ENCODE results near the gene ZNF124. TPM values are rescaled to one million over a fixed set of nuclear protein-coding genes. Genes with fewer than 3 reads are reported as not detected.
A peak's percentile ranks its signal among the peaks of the same experiment; 100 is the strongest.

The ZNF124 gene
- total RNA-seq, 1 experiment from 2014 or later = 47.5 TPM

DNA sequence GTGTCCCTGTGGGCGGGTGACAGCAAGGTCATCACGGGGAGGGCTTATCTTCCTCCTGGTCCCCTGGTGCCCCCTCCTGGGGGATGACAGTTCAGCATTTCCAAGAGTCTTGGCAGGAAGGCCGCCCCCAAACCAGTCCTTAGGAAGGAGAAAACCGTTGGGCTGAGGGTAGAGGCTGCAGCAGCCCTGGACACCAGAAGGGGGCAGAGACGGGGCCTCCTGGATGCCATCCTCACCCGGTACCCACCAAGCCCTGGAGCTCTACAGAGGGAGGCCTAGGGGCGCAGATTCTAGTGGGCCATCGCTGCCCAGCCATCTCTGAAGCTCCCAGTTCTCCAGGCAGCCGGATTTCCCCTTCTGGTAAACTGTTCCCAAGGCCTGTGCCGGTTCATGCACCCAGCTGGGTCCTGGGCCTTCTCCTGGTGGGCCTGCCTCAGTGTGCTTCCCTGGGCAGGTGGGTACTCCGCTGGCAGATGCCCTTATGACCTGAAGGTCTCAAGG lies 52.8 kb downstream of the ZNF124 start:
- H3K9me3 Mint-ChIP-seq (ENCODE audit: unreplicated experiment) = no peaks in the 10 kb centered on the region
- TF ChIP-seq, protein P1, sequence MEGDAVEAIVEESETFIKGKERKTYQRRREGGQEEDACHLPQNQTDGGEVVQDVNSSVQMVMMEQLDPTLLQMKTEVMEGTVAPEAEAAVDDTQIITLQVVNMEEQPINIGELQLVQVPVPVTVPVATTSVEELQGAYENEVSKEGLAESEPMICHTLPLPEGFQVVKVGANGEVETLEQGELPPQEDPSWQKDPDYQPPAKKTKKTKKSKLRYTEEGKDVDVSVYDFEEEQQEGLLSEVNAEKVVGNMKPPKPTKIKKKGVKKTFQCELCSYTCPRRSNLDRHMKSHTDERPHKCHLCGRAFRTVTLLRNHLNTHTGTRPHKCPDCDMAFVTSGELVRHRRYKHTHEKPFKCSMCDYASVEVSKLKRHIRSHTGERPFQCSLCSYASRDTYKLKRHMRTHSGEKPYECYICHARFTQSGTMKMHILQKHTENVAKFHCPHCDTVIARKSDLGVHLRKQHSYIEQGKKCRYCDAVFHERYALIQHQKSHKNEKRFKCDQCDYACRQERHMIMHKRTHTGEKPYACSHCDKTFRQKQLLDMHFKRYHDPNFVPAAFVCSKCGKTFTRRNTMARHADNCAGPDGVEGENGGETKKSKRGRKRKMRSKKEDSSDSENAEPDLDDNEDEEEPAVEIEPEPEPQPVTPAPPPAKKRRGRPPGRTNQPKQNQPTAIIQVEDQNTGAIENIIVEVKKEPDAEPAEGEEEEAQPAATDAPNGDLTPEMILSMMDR (IDR thresholded peaks at IDR 0.05; ENCODE audit: insufficient read depth in 1 of 2, low read depth in 1 of 2, low read length in 1 of 2, severe bottlenecking in 1 of 2, unreplicated experiment in 1 of 2) = peak in 1 of 2 experiments; percentile 16
- no peaks in the 10 kb centered on the region for H3K36me3 ChIP-seq (ENCODE audit: control insufficient read depth, insufficient read depth, low read length)
- H3K9me3 ChIP-seq = 0 out of 2 replicates have a peak, but pooled peaks cover 5% of the 10 kb centered on the region
- ChIA-PET CTCF (no interaction called here), POLR2A (no interaction called here)
- H3K4me1 Mint-ChIP-seq (ENCODE audit: low read depth, unreplicated experiment) = no peaks in the 10 kb centered on the region
- DNase-seq = peak; percentile 59 to 65
- BruUV-seq (replicated peaks) = no TSS peak
- H3K4me1 ChIP-seq = no peaks in the 10 kb centered on the region
- H3K27me3 ChIP-seq (replicated peaks; ENCODE audit: control insufficient read depth, insufficient read depth, low read length) = no peaks in the 10 kb centered on the region
- intact Hi-C loops (cut with micrococcal nuclease; ENCODE audit: unreplicated experiment) = no loop called here
- no peak overlapping the region for H3K4me3 Mint-ChIP-seq (ENCODE audit: unreplicated experiment)
- H3K27ac Mint-ChIP-seq (ENCODE audit: unreplicated experiment) = no peak overlapping the region
- peaks cover 17% of the 10 kb centered on the region for H3K36me3 Mint-ChIP-seq (ENCODE audit: insufficient read depth, unreplicated experiment)
- H3K27me3 Mint-ChIP-seq (ENCODE audit: insufficient read depth, unreplicated experiment) = no peaks in the 10 kb centered on the region
- H3K4me3 ChIP-seq (ENCODE audit: low read depth, low read length) = no peak overlapping the region

DNA sequence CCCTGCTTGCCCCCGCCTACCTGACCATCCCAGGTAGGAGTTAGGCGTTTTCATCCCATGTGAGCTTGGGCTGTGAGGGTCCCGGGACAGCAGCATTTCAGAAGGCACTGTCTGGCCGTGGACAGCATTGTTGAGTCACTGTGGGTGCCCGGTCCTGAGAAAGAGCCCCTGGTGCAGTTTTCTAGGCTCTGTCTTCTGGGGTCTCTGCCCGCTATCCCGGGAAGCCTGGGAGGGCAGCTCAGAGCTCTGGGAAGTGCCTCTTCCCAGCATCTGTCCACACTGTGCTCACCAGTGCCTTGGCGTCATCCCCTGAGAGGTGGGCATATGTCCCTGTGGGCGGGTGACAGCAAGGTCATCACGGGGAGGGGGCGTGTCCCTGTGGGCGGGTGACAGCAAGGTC lies 56.3 kb downstream of the ZNF124 start:
- TF ChIP-seq, protein P1 (IDR thresholded peaks at IDR 0.05; ENCODE audit: insufficient read depth in 1 of 2, low read depth in 1 of 2, low read length in 1 of 2, severe bottlenecking in 1 of 2, unreplicated experiment in 1 of 2) = no peak
- intact Hi-C loops (cut with micrococcal nuclease; ENCODE audit: unreplicated experiment) = no loop called here
- Mint-ChIP-seq H3K9me3 (ENCODE audit: unreplicated experiment) (no peaks in the 10 kb centered on the region), H3K27ac (ENCODE audit: unreplicated experiment) (peak overlapping the region; percentile 88), H3K4me1 (ENCODE audit: low read depth, unreplicated experiment) (no peaks in the 10 kb centered on the region), H3K36me3 (ENCODE audit: insufficient read depth, unreplicated experiment) (peaks cover 18% of the 10 kb centered on the region), H3K4me3 (ENCODE audit: unreplicated experiment) (no peak overlapping the region), H3K27me3 (ENCODE audit: insufficient read depth, unreplicated experiment) (no peaks in the 10 kb centered on the region)
- Histone ChIP-seq H3K4me1 (peaks cover 6% of the 10 kb centered on the region; the same call in 1 of the 2 replicates), H3K4me3 (ENCODE audit: low read depth, low read length) (no peak overlapping the region), H3K27me3 (replicated peaks; ENCODE audit: control insufficient read depth, insufficient read depth, low read length) (no peaks in the 10 kb centered on the region), H3K36me3 (ENCODE audit: control insufficient read depth, insufficient read depth, low read length) (no peaks in the 10 kb centered on the region), H3K9me3 (no peaks in the 10 kb centered on the region)
- CTCF ChIA-PET = no interaction called here
- DNase-seq = no peak
- no TSS peak for BruUV-seq (replicated peaks)
- POLR2A ChIA-PET = no interaction called here

DNA sequence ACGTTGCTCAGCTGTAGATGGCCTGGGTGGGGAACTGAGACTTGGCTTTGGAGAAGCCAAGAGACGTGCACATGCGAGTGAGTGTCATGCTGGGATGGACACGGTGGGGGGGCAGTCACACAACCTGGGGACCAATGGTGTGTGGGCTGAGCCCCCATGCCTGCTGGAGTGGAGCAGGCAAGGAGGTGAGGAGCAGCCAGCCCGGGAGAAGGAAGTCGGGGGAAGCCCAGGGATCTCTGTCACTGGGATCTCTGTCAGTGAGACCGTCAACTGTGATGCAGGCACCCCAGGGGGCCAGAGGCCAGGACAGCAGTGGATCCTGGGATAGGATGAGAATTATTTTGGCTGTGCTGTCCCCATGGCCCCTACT lies 56.7 kb downstream of the ZNF124 start:
- intact Hi-C loops (cut with micrococcal nuclease; ENCODE audit: unreplicated experiment) = no loop called here
- peak overlapping the region; percentile 24 for H3K4me3 Mint-ChIP-seq (ENCODE audit: unreplicated experiment)
- BruUV-seq (replicated peaks) = no TSS peak
- CTCF ChIA-PET = no interaction called here
- H3K9me3 Mint-ChIP-seq (ENCODE audit: unreplicated experiment) = no peaks in the 10 kb centered on the region
- H3K9me3 ChIP-seq = no peaks in the 10 kb centered on the region
- H3K4me1 ChIP-seq = peaks cover 6% of the 10 kb centered on the region; the same call in 1 of the 2 replicates
- no peak overlapping the region for H3K4me3 ChIP-seq (ENCODE audit: low read depth, low read length)
- H3K27me3 ChIP-seq (replicated peaks; ENCODE audit: control insufficient read depth, insufficient read depth, low read length) = no peaks in the 10 kb centered on the region
- TF ChIP-seq, protein P1 (IDR thresholded peaks at IDR 0.05; ENCODE audit: insufficient read depth in 1 of 2, low read depth in 1 of 2, low read length in 1 of 2, severe bottlenecking in 1 of 2, unreplicated experiment in 1 of 2) = no peak
- H3K36me3 Mint-ChIP-seq (ENCODE audit: insufficient read depth, unreplicated experiment) = peaks cover 18% of the 10 kb centered on the region
- POLR2A ChIA-PET = no interaction called here
- no peaks in the 10 kb centered on the region for H3K27me3 Mint-ChIP-seq (ENCODE audit: insufficient read depth, unreplicated experiment)
- H3K27ac Mint-ChIP-seq (ENCODE audit: unreplicated experiment) = peak overlapping the region; percentile 88
- DNase-seq = no peak
- H3K36me3 ChIP-seq (ENCODE audit: control insufficient read depth, insufficient read depth, low read length) = no peaks in the 10 kb centered on the region
- no peaks in the 10 kb centered on the region for H3K4me1 Mint-ChIP-seq (ENCODE audit: low read depth, unreplicated experiment)
